SK-N-SH treated with all-trans-retinoic acid at 6 μM for 48 hours (cell line): ENCODE measurements around the gene ACTL6A.

Experiments used
- BACH2 ChIP-seq: fragments of 250-450 bp; sonication (Bioruptor Pico); IDR thresholded peaks from 2 replicates; pipeline ENCODE4 v1.9.0; 2021; ENCODE audit warnings: mild to moderate bottlenecking, borderline replicate concordance
- CSDC2 ChIP-seq: fragments of 250-450 bp; sonication (Bioruptor Pico); IDR thresholded peaks from 2 replicates; pipeline ENCODE4 v1.5.0; 2020; ENCODE audit warnings: mild to moderate bottlenecking, moderate library complexity
- CSRNP3 ChIP-seq: fragments of 250-450 bp; sonication (Bioruptor Pico); IDR thresholded peaks from 2 replicates; pipeline ENCODE4 v1.5.1; 2021; ENCODE audit warnings: mild to moderate bottlenecking, moderate library complexity
- ESRRG ChIP-seq: fragments of 250-450 bp; sonication (Bioruptor Pico); IDR thresholded peaks from 2 replicates; pipeline ENCODE4 v1.6.1; 2021; ENCODE audit warnings: mild to moderate bottlenecking
- GLIS3 ChIP-seq: fragments of 250-450 bp; sonication (Bioruptor Pico); IDR thresholded peaks from 2 replicates; pipeline ENCODE4 v1.5.0; 2020; ENCODE audit warnings: mild to moderate bottlenecking, moderate library complexity
- OSR1 ChIP-seq: fragments of 250-450 bp; sonication (Bioruptor Pico); IDR thresholded peaks from 2 replicates; pipeline ENCODE4 v1.8.0; 2022; ENCODE audit warnings: moderate library complexity, mild to moderate bottlenecking, inconsistent platforms
- PATZ1 ChIP-seq: fragments of 250-450 bp; sonication (Bioruptor Pico); IDR thresholded peaks from 2 replicates; pipeline ENCODE4 v1.8.0; 2020; ENCODE audit warnings: mild to moderate bottlenecking, moderate library complexity, borderline replicate concordance
- PPARA ChIP-seq: fragments of 250-450 bp; sonication (Bioruptor Pico); IDR thresholded peaks from 2 replicates; pipeline ENCODE4 v1.5.0; 2020; ENCODE audit warnings: mild to moderate bottlenecking, borderline replicate concordance
- RARB ChIP-seq: fragments of 250-450 bp; sonication (Bioruptor Pico); IDR thresholded peaks from 2 replicates; pipeline ENCODE4 v1.8.0; 2021; ENCODE audit warnings: mild to moderate bottlenecking, moderate library complexity
- TCF4 ChIP-seq: fragments of 250-450 bp; sonication (Bioruptor Pico); IDR thresholded peaks from 2 replicates; pipeline ENCODE4 v1.8.0; 2021; ENCODE audit warnings: mild to moderate bottlenecking, moderate library complexity, borderline replicate concordance
- TOX ChIP-seq: fragments of 250-450 bp; sonication (Bioruptor Pico); IDR thresholded peaks from 2 replicates; pipeline ENCODE4 v1.8.0; 2021; ENCODE audit warnings: mild to moderate bottlenecking, moderate library complexity, borderline replicate concordance
- TSHZ2 ChIP-seq: fragments of 250-450 bp; sonication (Bioruptor Pico); IDR thresholded peaks from 2 replicates; pipeline ENCODE4 v1.5.0; 2020; ENCODE audit warnings: mild to moderate bottlenecking, moderate library complexity
- ZFP30 ChIP-seq: fragments of 450-650 bp; formaldehyde crosslinking; IDR thresholded peaks from 2 replicates; pipeline ENCODE4 v1.5.0; 2022; ENCODE audit warnings: mild to moderate bottlenecking, moderate library complexity

GRCh38 chr3:179630753-179631451 lies 68.2 kb downstream of the ACTL6A start:
- TF ChIP-seq TOX (CRISPR knock-in tag) (no peak), CSRNP3 (CRISPR knock-in tag) (no peak), ESRRG (CRISPR knock-in tag) (no peak), GLIS3 (CRISPR knock-in tag) (no peak), PATZ1 (no peak), OSR1 (CRISPR knock-in tag) (no peak), RARB (CRISPR knock-in tag) (no peak), PPARA (CRISPR knock-in tag) (no peak), TCF4 (CRISPR knock-in tag) (no peak), ZFP30 (CRISPR knock-in tag) (no peak), TSHZ2 (CRISPR knock-in tag) (no peak), BACH2 (no peak), CSDC2 (no peak)
